HG03432 (cell line): ENCODE data around the gene NT5C1B.

Experiments
- ATAC-seq: cut with Tn5 transposase; IDR thresholded peaks from one replicate; pipeline ENCODE4 v1.9.1; 2021; ENCODE audit warnings: mild to moderate bottlenecking, moderate library complexity; ENCODE audit not compliant: unreplicated experiment

The NT5C1B gene

GRCh38 chr2:18518116-18519111 is 71.0 kb downstream of the NT5C1B start:
- no peak for ATAC-seq

- no peak for ATAC-seq
Observed at GRCh38 chr2:18517386-18517785, 72.0 kb downstream of the NT5C1B start.

GRCh38 chr2:18516112-18516511 is 73.3 kb downstream of the NT5C1B start:
- ATAC-seq: no peak

GRCh38 chr2:18514526-18515461 is 74.6 kb downstream of the NT5C1B start:
- ATAC-seq: no peak
